WTC11 (cell line): ENCODE data around the gene MRPS6.

Source experiments
- CREB1 ChIP-seq: sonication (generic); formaldehyde crosslinking; IDR thresholded peaks from 2 replicates; pipeline ENCODE4 v1.8.0; 2023; ENCODE audit warnings: mild to moderate bottlenecking, missing genetic modification reagents
- HMGXB4 ChIP-seq: sonication (generic); formaldehyde crosslinking; IDR thresholded peaks from 2 replicates; pipeline ENCODE4 v1.8.1; 2023; ENCODE audit warnings: mild to moderate bottlenecking, moderate library complexity, missing genetic modification reagents
- MAX ChIP-seq: sonication (generic); formaldehyde crosslinking; IDR thresholded peaks from 2 replicates; pipeline ENCODE4 v1.8.0; 2022; ENCODE audit warnings: mild to moderate bottlenecking, missing genetic modification reagents
- NR1H2 ChIP-seq: sonication (generic); formaldehyde crosslinking; IDR thresholded peaks from 2 replicates; pipeline ENCODE4 v1.9.0; 2021; ENCODE audit warnings: mild to moderate bottlenecking, moderate library complexity, missing genetic modification reagents
- PRDM15 ChIP-seq: sonication (generic); formaldehyde crosslinking; IDR thresholded peaks from 2 replicates; pipeline ENCODE4 v1.8.0; 2022; ENCODE audit warnings: missing genetic modification reagents
- TF ChIP-seq, protein P1 (sequence below): fragments of 200-600 bp; IDR thresholded peaks from 2 replicates; pipeline ENCODE4 v1.8.0; 2022; ENCODE audit warnings: antibody characterized with exemption
- TF ChIP-seq, protein P2 (sequence below): sonication (generic); formaldehyde crosslinking; IDR thresholded peaks from 2 replicates; pipeline ENCODE4 v1.8.1; 2023; ENCODE audit warnings: mild to moderate bottlenecking, missing genetic modification reagents, moderate library complexity

- TF ChIP-seq MAX (no peak), HMGXB4 (CRISPR knock-in tag) (no peak), NR1H2 (CRISPR knock-in tag) (no peak), CREB1 (no peak), PRDM15 (CRISPR knock-in tag) (no peak)
- TF ChIP-seq, protein P1, sequence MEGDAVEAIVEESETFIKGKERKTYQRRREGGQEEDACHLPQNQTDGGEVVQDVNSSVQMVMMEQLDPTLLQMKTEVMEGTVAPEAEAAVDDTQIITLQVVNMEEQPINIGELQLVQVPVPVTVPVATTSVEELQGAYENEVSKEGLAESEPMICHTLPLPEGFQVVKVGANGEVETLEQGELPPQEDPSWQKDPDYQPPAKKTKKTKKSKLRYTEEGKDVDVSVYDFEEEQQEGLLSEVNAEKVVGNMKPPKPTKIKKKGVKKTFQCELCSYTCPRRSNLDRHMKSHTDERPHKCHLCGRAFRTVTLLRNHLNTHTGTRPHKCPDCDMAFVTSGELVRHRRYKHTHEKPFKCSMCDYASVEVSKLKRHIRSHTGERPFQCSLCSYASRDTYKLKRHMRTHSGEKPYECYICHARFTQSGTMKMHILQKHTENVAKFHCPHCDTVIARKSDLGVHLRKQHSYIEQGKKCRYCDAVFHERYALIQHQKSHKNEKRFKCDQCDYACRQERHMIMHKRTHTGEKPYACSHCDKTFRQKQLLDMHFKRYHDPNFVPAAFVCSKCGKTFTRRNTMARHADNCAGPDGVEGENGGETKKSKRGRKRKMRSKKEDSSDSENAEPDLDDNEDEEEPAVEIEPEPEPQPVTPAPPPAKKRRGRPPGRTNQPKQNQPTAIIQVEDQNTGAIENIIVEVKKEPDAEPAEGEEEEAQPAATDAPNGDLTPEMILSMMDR, result no peak
- TF ChIP-seq, protein P2, sequence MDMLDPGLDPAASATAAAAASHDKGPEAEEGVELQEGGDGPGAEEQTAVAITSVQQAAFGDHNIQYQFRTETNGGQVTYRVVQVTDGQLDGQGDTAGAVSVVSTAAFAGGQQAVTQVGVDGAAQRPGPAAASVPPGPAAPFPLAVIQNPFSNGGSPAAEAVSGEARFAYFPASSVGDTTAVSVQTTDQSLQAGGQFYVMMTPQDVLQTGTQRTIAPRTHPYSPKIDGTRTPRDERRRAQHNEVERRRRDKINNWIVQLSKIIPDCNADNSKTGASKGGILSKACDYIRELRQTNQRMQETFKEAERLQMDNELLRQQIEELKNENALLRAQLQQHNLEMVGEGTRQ (CRISPR knock-in tag), result no peak
These were observed 118.5 kb downstream of the MRPS6 start for GRCh38 chr21:34191876-34192275.
